Endothelial cell (in vitro differentiated cells): ENCODE data around the gene NFIX. TPM values are rescaled to one million over a fixed set of nuclear protein-coding genes. Genes with fewer than 3 reads are reported as not detected.
A peak's percentile ranks its signal among the peaks of the same experiment; 100 is the strongest.

Source experiments
- DNase-seq: peaks from one replicate; pipeline ENCODE4 v3.0.0; 2021; ENCODE audit warnings: low spot score
- H3K27ac Mint-ChIP-seq: one replicate; pipeline ENCODE4 v1.8.0; 2021; ENCODE audit warnings: mixed read lengths, inconsistent platforms; ENCODE audit not compliant: unreplicated experiment
- H3K27me3 Mint-ChIP-seq: one replicate; pipeline ENCODE4 v1.8.0; 2021; ENCODE audit warnings: mild to moderate bottlenecking, moderate library complexity, mixed read lengths, inconsistent platforms; ENCODE audit not compliant: unreplicated experiment
- H3K36me3 Mint-ChIP-seq: one replicate; pipeline ENCODE4 v1.8.0; 2021; ENCODE audit warnings: mild to moderate bottlenecking, low read depth, mixed read lengths, inconsistent platforms; ENCODE audit not compliant: unreplicated experiment
- H3K4me1 Mint-ChIP-seq: one replicate; pipeline ENCODE4 v1.8.0; 2021; ENCODE audit warnings: mild to moderate bottlenecking, mixed read lengths, inconsistent platforms; ENCODE audit not compliant: unreplicated experiment
- H3K4me3 Mint-ChIP-seq: one replicate; pipeline ENCODE4 v1.8.0; 2021; ENCODE audit warnings: mild to moderate bottlenecking, mixed read lengths, inconsistent platforms; ENCODE audit not compliant: unreplicated experiment
- H3K9me3 Mint-ChIP-seq: one replicate; pipeline ENCODE4 v1.8.0; 2021; ENCODE audit warnings: mixed read lengths, inconsistent platforms; ENCODE audit not compliant: unreplicated experiment
- CTCF ChIP-seq: fragments of 200-600 bp; sonication (generic); IDR thresholded peaks from one replicate; pipeline ENCODE4 v1.5.0; 2021; ENCODE audit warnings: antibody characterized with exemption; ENCODE audit not compliant: unreplicated experiment
- total RNA-seq: library from RNA; stranded (reverse); fragmentation: NEBNext Ultra II Directional; extraction: Animal tissue kit (Norgen Biotek cat#: 25700); gene quantifications from one replicate; pipeline ENCODE4 v1.2.1, GENCODE V29; 2021; ENCODE audit not compliant: unreplicated experiment

The NFIX gene
- total RNA-seq, 1 donor from 2014 or later = 9.9 TPM

- Mint-ChIP-seq H3K36me3 (no peaks in the 10 kb centered on the region), H3K4me3 (peak overlapping the region; percentile 49), H3K4me1 (peaks cover 33% of the 10 kb centered on the region), H3K27ac (no peak overlapping the region), H3K9me3 (no peaks in the 10 kb centered on the region), H3K27me3 (peaks cover 50% of the 10 kb centered on the region)
- DNase-seq = no peak
- no peak for TF ChIP-seq CTCF
Measured at GRCh38 chr19:13013649-13014048, 18.4 kb downstream of the NFIX start.

- Mint-ChIP-seq H3K4me1 (peaks cover 40% of the 10 kb centered on the region), H3K4me3 (peak overlapping the region; percentile 49)
Measured at GRCh38 chr19:13014101-13014920, 19.0 kb downstream of the NFIX start.

GRCh38 chr19:13014921-13015280, 19.6 kb downstream of the NFIX start:
- Mint-ChIP-seq H3K27me3 (peaks cover 46% of the 10 kb centered on the region), H3K9me3 (no peaks in the 10 kb centered on the region), H3K4me1 (peaks cover 46% of the 10 kb centered on the region), H3K27ac (no peak overlapping the region), H3K4me3 (no peak overlapping the region), H3K36me3 (no peaks in the 10 kb centered on the region)
- DNase-seq = no peak
- no peak for TF ChIP-seq CTCF

More at GRCh38 chr19:13014101-13014920, 19.0 kb downstream of the NFIX start:
- no peaks in the 10 kb centered on the region for H3K36me3 Mint-ChIP-seq
- DNase-seq = no peak
- TF ChIP-seq CTCF = no peak
- no peaks in the 10 kb centered on the region for H3K9me3 Mint-ChIP-seq
- no peak overlapping the region for H3K27ac Mint-ChIP-seq
- H3K27me3 Mint-ChIP-seq = peaks cover 46% of the 10 kb centered on the region

DNA sequence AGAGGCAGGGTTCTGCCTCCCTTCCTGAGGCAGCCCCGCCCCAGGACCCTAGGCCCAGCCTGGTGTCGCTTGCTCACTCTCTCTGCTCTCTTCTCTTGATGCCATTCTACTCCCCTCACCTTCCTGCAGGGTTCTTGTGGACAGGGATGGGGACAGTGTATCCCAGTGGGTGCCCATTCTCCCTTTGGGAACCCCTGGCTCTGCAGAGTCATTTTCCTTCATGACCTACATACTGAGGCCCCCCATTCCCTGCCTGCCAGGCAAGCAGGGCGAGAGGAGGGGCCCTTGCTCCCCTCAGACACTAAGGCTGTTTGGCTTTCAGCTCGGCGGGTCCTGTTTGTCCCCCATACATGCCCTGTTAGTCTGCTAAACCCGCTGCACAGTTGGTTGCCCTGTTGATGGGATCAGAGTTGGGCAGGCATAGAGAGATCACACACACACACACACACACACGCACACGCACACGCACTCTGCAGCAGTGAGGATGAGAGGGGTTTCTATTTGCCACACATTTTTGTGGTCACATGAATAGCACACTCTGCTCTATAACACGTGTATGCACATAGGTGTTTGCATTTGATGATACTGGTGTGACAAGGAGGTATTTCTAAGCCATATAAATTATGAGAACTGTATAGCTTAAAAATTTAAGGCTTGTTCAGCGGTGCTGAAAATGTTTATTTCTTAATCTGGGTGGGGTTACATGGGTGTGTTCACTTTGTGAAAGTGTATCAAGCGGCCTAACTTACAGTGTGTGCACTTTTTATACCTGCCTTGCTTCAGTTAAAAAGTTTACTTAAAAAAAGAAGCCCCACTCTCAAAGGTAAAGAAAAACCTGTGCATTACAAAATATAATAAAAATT, 20.3 kb downstream of the NFIX start:
- TF ChIP-seq CTCF = no peak
- Mint-ChIP-seq H3K27me3 (peaks cover 47% of the 10 kb centered on the region), H3K27ac (no peak overlapping the region), H3K4me3 (no peak overlapping the region), H3K9me3 (no peaks in the 10 kb centered on the region), H3K36me3 (no peaks in the 10 kb centered on the region), H3K4me1 (peaks cover 51% of the 10 kb centered on the region)
- DNase-seq = no peak
